Osteoblast (primary cell): ENCODE results near the gene UBR3. TPM values are rescaled to one million over a fixed set of nuclear protein-coding genes. Genes with fewer than 3 reads are reported as not detected.
A peak's percentile ranks its signal among the peaks of the same experiment; 100 is the strongest.
"Not testable (repeated sequence)": the region's sequence is repeated elsewhere in the genome, so short reads cannot be mapped to it uniquely, and the experiment has no call there.

Experiments used
- DNase-seq: peaks from one replicate; pipeline ENCODE4 v3.0.0; 2011; ENCODE audit warnings: low spot score, mixed read lengths; ENCODE audit not compliant: insufficient read length; ENCODE audit errors: missing footprints
- H2AFZ ChIP-seq: 2 replicates; pipeline ENCODE4 v1.6.0; 2011; ENCODE audit warnings: mild to moderate bottlenecking, low read length
- H3K27ac ChIP-seq: 2 replicates; pipeline ENCODE4 v1.5.1; 2011; ENCODE audit warnings: mild to moderate bottlenecking, low read depth, low read length, moderate library complexity
- H3K27me3 ChIP-seq: 2 replicates; pipeline ENCODE4 v1.6.0; 2012; ENCODE audit warnings: mild to moderate bottlenecking, control low read depth, inconsistent platforms, low read length, moderate library complexity; ENCODE audit not compliant: insufficient read depth
- H3K36me3 ChIP-seq: 2 replicates; pipeline ENCODE4 v1.5.1; 2011; ENCODE audit warnings: mild to moderate bottlenecking, low read length, control low read depth, moderate library complexity; ENCODE audit not compliant: insufficient read depth
- H3K4me1 ChIP-seq: 2 replicates; pipeline ENCODE4 v1.5.1; 2011; ENCODE audit warnings: mild to moderate bottlenecking, low read length, control low read depth, moderate library complexity; ENCODE audit not compliant: insufficient read depth
- H3K4me2 ChIP-seq: 2 replicates; pipeline ENCODE4 v1.6.0; 2011; ENCODE audit warnings: mild to moderate bottlenecking, low read length; ENCODE audit not compliant: insufficient read depth
- H3K4me3 ChIP-seq: fragments of 200-600 bp; sonication (generic); 3 replicates; pipeline ENCODE4 v1.5.1; 2012; ENCODE audit warnings: mild to moderate bottlenecking, low read length, inconsistent platforms; ENCODE audit not compliant: insufficient read depth
- H3K79me2 ChIP-seq: 2 replicates; pipeline ENCODE4 v1.6.0; 2012; ENCODE audit warnings: mild to moderate bottlenecking, low read length, control low read depth, inconsistent platforms; ENCODE audit not compliant: insufficient read depth
- H3K9me3 ChIP-seq: 2 replicates; pipeline ENCODE4 v1.5.1; 2011; ENCODE audit warnings: low read depth, low read length, control low read depth
- H4K20me1 ChIP-seq: 2 replicates; pipeline ENCODE4 v1.6.0; 2012; ENCODE audit warnings: mild to moderate bottlenecking, low read length, control low read depth; ENCODE audit not compliant: insufficient read depth
- CTCF ChIP-seq: IDR thresholded peaks from 2 replicates; pipeline ENCODE4 v1.5.1; 2011; ENCODE audit warnings: mild to moderate bottlenecking, low read depth, low read length, moderate library complexity; ENCODE audit errors: extremely low read depth
- total RNA-seq: library from RNA; depleted of rRNA; stranded (reverse); fragments of >200 nt; gene quantifications from 2 replicates; pipeline ENCODE4 v1.2.3, GENCODE V29; 2012

The UBR3 gene
- total RNA-seq, 1 donor: 42.7 TPM

- H4K20me1 ChIP-seq: no peaks in the 10 kb centered on the region
- H2AFZ ChIP-seq: no peak overlapping the region
- no peak overlapping the region for H3K4me2 ChIP-seq
- TF ChIP-seq CTCF: no peak
- no peaks in the 10 kb centered on the region for H3K79me2 ChIP-seq
- no peaks in the 10 kb centered on the region for H3K9me3 ChIP-seq
- H3K27ac ChIP-seq: peak overlapping the region; percentile 8
- no peaks in the 10 kb centered on the region for H3K27me3 ChIP-seq
- peaks cover 3% of the 10 kb centered on the region for H3K4me1 ChIP-seq
- no peak overlapping the region for H3K4me3 ChIP-seq
- peak; percentile 34 for DNase-seq
- H3K36me3 ChIP-seq: no peaks in the 10 kb centered on the region
Observed at GRCh38 chr2:169895294-169895985, 68.2 kb downstream of the UBR3 start.

- H3K79me2 ChIP-seq: peaks cover 3% of the 10 kb centered on the region
- H3K27me3 ChIP-seq: no peaks in the 10 kb centered on the region
- no peaks in the 10 kb centered on the region for H3K9me3 ChIP-seq
- no peak overlapping the region for H3K4me3 ChIP-seq
- H4K20me1 ChIP-seq: no peaks in the 10 kb centered on the region
- H3K4me2 ChIP-seq: no peak overlapping the region
- no peaks in the 10 kb centered on the region for H3K4me1 ChIP-seq
- no peaks in the 10 kb centered on the region for H3K36me3 ChIP-seq
- no peak for DNase-seq
- no peak for TF ChIP-seq CTCF
- no peak overlapping the region for H2AFZ ChIP-seq
- no peak overlapping the region for H3K27ac ChIP-seq
Observed at GRCh38 chr2:169897834-169898233, 70.6 kb downstream of the UBR3 start.

GRCh38 chr2:169900103-169900502 is 72.8 kb downstream of the UBR3 start:
- H3K27me3 ChIP-seq, H3K79me2 ChIP-seq, H2AFZ ChIP-seq, H3K36me3 ChIP-seq, H3K27ac ChIP-seq, H3K4me2 ChIP-seq, H3K9me3 ChIP-seq, DNase-seq, H4K20me1 ChIP-seq, H3K4me3 ChIP-seq, H3K4me1 ChIP-seq: not testable (repeated sequence)

GRCh38 chr2:169900686-169901085 is 73.4 kb downstream of the UBR3 start:
- peak; percentile 3 for DNase-seq
- H3K4me1 ChIP-seq: no peaks in the 10 kb centered on the region
- no peak overlapping the region for H2AFZ ChIP-seq
- peaks cover 3% of the 10 kb centered on the region for H3K79me2 ChIP-seq
- no peak overlapping the region for H3K4me2 ChIP-seq
- no peaks in the 10 kb centered on the region for H3K27me3 ChIP-seq
- H3K36me3 ChIP-seq: no peaks in the 10 kb centered on the region
- H3K4me3 ChIP-seq: no peak overlapping the region
- no peaks in the 10 kb centered on the region for H3K9me3 ChIP-seq
- peaks cover 2% of the 10 kb centered on the region for H4K20me1 ChIP-seq
- no peak overlapping the region for H3K27ac ChIP-seq
- TF ChIP-seq CTCF: no peak
